ENCODE measurements around the gene CDKL5. TPM values are rescaled to one million over a fixed set of nuclear protein-coding genes. Genes with fewer than 3 reads are reported as not detected.

The CDKL5 gene
- total RNA-seq, 1 donor from 2014 or later: 17.7 TPM

GRCh38 chrX:18607966-18608365, 182.6 kb downstream of the CDKL5 start:
- no peaks in the 10 kb centered on the region for H3K9me3 ChIP-seq (ENCODE audit: insufficient read depth, low read depth, low read length)
- H3K27me3 ChIP-seq (ENCODE audit: insufficient read depth, low read length): no peaks in the 10 kb centered on the region
- no peaks in the 10 kb centered on the region for H3K36me3 ChIP-seq (ENCODE audit: insufficient read depth, low read length)
- no peak overlapping the region for H3K27ac Mint-ChIP-seq (ENCODE audit: unreplicated experiment)
- H3K79me2 ChIP-seq (ENCODE audit: insufficient read depth, low read length): no peaks in the 10 kb centered on the region
- TF ChIP-seq CTCF (IDR thresholded peaks at IDR 0.05; ENCODE audit: insufficient read depth, low read depth, low read length): no peak
- no peak for TF ChIP-seq EZH2 (IDR thresholded peaks at IDR 0.05; ENCODE audit: insufficient read depth, low read length)
- no peaks in the 10 kb centered on the region for H4K20me1 ChIP-seq (ENCODE audit: insufficient read depth, low read length)
- no peak overlapping the region for H3K4me2 ChIP-seq (ENCODE audit: low read length)
- no peak overlapping the region for H3K4me3 ChIP-seq (ENCODE audit: insufficient read depth, low read depth, low read length)
- DNase-seq (ENCODE audit: low read depth) (no peak), FAIRE-seq (peak; percentile 97)
- no peaks in the 10 kb centered on the region for H3K9me3 Mint-ChIP-seq (ENCODE audit: unreplicated experiment)
- H3K9ac ChIP-seq (ENCODE audit: low read length): no peak overlapping the region
- H3K4me1 Mint-ChIP-seq (ENCODE audit: low read depth, unreplicated experiment): peaks cover 5% of the 10 kb centered on the region
- H3K27me3 Mint-ChIP-seq (ENCODE audit: low read depth, unreplicated experiment): no peaks in the 10 kb centered on the region
- H3K36me3 Mint-ChIP-seq (ENCODE audit: low read depth, unreplicated experiment): peaks cover 13% of the 10 kb centered on the region
- no peak overlapping the region for H3K27ac ChIP-seq (ENCODE audit: low read depth, low read length)
- no peak overlapping the region for H2AFZ ChIP-seq (ENCODE audit: low read depth, low read length)
- no peaks in the 10 kb centered on the region for H3K4me1 ChIP-seq (ENCODE audit: insufficient read depth, low read length)
- no peak overlapping the region for H3K4me3 Mint-ChIP-seq (ENCODE audit: unreplicated experiment)

- Mint-ChIP-seq H3K4me1 (ENCODE audit: low read depth, unreplicated experiment) (peaks cover 15% of the 10 kb centered on the region), H3K9me3 (ENCODE audit: unreplicated experiment) (no peaks in the 10 kb centered on the region), H3K4me3 (ENCODE audit: unreplicated experiment) (no peak overlapping the region), H3K36me3 (ENCODE audit: low read depth, unreplicated experiment) (no peaks in the 10 kb centered on the region), H3K27ac (ENCODE audit: unreplicated experiment) (no peak overlapping the region), H3K27me3 (ENCODE audit: low read depth, unreplicated experiment) (no peaks in the 10 kb centered on the region)
- TF ChIP-seq EZH2 (IDR thresholded peaks at IDR 0.05; ENCODE audit: insufficient read depth, low read length): no peak
- TF ChIP-seq CTCF (IDR thresholded peaks at IDR 0.05; ENCODE audit: insufficient read depth, low read depth, low read length): no peak
- H3K4me3 ChIP-seq (ENCODE audit: insufficient read depth, low read depth, low read length): no peak overlapping the region
- H4K20me1 ChIP-seq (ENCODE audit: insufficient read depth, low read length): no peaks in the 10 kb centered on the region
- no peaks in the 10 kb centered on the region for H3K27me3 ChIP-seq (ENCODE audit: insufficient read depth, low read length)
- DNase-seq (ENCODE audit: low read depth): no peak
- H2AFZ ChIP-seq (ENCODE audit: low read depth, low read length): no peak overlapping the region
- no peak overlapping the region for H3K4me2 ChIP-seq (ENCODE audit: low read length)
- H3K79me2 ChIP-seq (ENCODE audit: insufficient read depth, low read length): no peaks in the 10 kb centered on the region
- peaks cover 2% of the 10 kb centered on the region for H3K36me3 ChIP-seq (ENCODE audit: insufficient read depth, low read length)
- no peaks in the 10 kb centered on the region for H3K9me3 ChIP-seq (ENCODE audit: insufficient read depth, low read depth, low read length)
- H3K4me1 ChIP-seq (ENCODE audit: insufficient read depth, low read length): peaks cover 9% of the 10 kb centered on the region
- no peak overlapping the region for H3K9ac ChIP-seq (ENCODE audit: low read length)
- peak; percentile 56 for FAIRE-seq
- no peak overlapping the region for H3K27ac ChIP-seq (ENCODE audit: low read depth, low read length)
These were observed 188.7 kb downstream of the CDKL5 start for GRCh38 chrX:18613930-18614639.

DNA sequence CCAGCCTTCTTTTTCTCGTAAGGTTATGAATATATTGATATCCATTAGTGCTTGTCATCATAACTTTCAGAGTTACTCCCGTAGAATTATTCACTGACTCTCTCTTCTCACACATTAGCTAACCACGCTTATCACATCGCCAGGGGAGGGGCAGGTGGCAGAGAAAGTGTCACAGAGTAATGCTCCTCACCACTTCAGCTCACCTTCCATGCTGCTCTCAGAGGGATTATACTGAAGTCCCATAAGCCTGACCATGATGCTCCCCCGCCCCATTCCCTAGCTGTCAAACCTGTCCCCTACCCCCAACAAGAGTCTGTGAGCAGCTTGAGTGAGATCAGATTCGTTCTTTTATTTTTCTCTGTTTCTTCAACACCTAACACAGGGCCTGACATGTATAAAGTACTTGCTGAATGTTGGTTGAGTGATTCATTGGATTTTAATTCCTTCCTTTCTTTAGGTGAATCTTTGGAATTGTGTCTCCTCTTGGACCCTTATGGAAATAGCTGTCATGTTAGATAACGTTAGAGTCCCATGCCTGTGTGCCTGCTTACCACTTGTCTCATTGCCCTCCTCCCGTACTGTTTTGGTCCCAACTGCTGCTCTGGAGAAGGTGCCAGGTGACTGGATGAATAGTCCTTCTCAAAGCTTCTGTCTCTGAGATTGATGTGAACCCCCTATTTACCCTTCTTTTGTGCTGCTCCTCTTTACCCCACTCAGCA, 191.4 kb downstream of the CDKL5 start:
- DNase-seq (ENCODE audit: low read depth): no peak
- Histone ChIP-seq H3K79me2 (ENCODE audit: insufficient read depth, low read length) (no peaks in the 10 kb centered on the region), H3K36me3 (ENCODE audit: insufficient read depth, low read length) (peaks cover 2% of the 10 kb centered on the region), H3K4me3 (ENCODE audit: insufficient read depth, low read depth, low read length) (no peak overlapping the region), H4K20me1 (ENCODE audit: insufficient read depth, low read length) (no peaks in the 10 kb centered on the region), H2AFZ (ENCODE audit: low read depth, low read length) (no peak overlapping the region), H3K27ac (ENCODE audit: low read depth, low read length) (no peak overlapping the region), H3K4me2 (ENCODE audit: low read length) (peak overlapping the region; percentile 73), H3K27me3 (ENCODE audit: insufficient read depth, low read length) (no peaks in the 10 kb centered on the region), H3K4me1 (ENCODE audit: insufficient read depth, low read length) (peaks cover 9% of the 10 kb centered on the region), H3K9me3 (ENCODE audit: insufficient read depth, low read depth, low read length) (no peaks in the 10 kb centered on the region), H3K9ac (ENCODE audit: low read length) (no peak overlapping the region)
- H3K9me3 Mint-ChIP-seq (ENCODE audit: unreplicated experiment): no peaks in the 10 kb centered on the region
- peaks cover 18% of the 10 kb centered on the region for H3K4me1 Mint-ChIP-seq (ENCODE audit: low read depth, unreplicated experiment)
- peak overlapping the region; percentile 87 for H3K27ac Mint-ChIP-seq (ENCODE audit: unreplicated experiment)
- FAIRE-seq: no peak
- no peak overlapping the region for H3K4me3 Mint-ChIP-seq (ENCODE audit: unreplicated experiment)
- H3K36me3 Mint-ChIP-seq (ENCODE audit: low read depth, unreplicated experiment): no peaks in the 10 kb centered on the region
- H3K27me3 Mint-ChIP-seq (ENCODE audit: low read depth, unreplicated experiment): no peaks in the 10 kb centered on the region
- no peak for TF ChIP-seq CTCF (IDR thresholded peaks at IDR 0.05; ENCODE audit: insufficient read depth, low read depth, low read length)
- no peak for TF ChIP-seq EZH2 (IDR thresholded peaks at IDR 0.05; ENCODE audit: insufficient read depth, low read length)
